HL-60 (cell line): ENCODE measurements around the gene CRTC1.

Source experiments
- DNase-seq, 2 experiments: peaks; one replicate each; pipeline ENCODE4 v3.0.0-alpha.2; 2010 to 2020; ENCODE audit warnings: low read depth in 1 of 2, low spot score in 1 of 2
- H3K27ac ChIP-seq: fragments of 250-450 bp; sonication (Bioruptor Pico); replicated peaks from 2 replicates; pipeline ENCODE4 v1.5.1; 2020; ENCODE audit warnings: mild to moderate bottlenecking, moderate library complexity
- H3K27me3 ChIP-seq: fragments of 250-450 bp; sonication (Bioruptor Pico); 2 replicates; pipeline ENCODE4 v1.5.1; 2021; ENCODE audit warnings: mild to moderate bottlenecking, moderate library complexity; ENCODE audit not compliant: insufficient read depth, poor library complexity, severe bottlenecking
- H3K4me3 ChIP-seq: replicated peaks from 2 replicates; pipeline ENCODE4 v1.5.1; 2011; ENCODE audit warnings: mild to moderate bottlenecking, control low read depth, low read length; ENCODE audit not compliant: insufficient read depth
- GABPA ChIP-seq: IDR thresholded peaks from 2 replicates; pipeline ENCODE4 v1.6.1; 2012; ENCODE audit warnings: low read depth
- POLR2AphosphoS5 ChIP-seq: IDR thresholded peaks from 2 replicates; pipeline ENCODE4 v1.6.1; 2012; ENCODE audit warnings: low read depth
- SPI1 ChIP-seq: IDR thresholded peaks from 2 replicates; pipeline ENCODE4 v1.6.1; 2012; ENCODE audit warnings: low read depth, mild to moderate bottlenecking, borderline replicate concordance
- TF ChIP-seq, protein P1 (sequence below): IDR thresholded peaks from 2 replicates; pipeline ENCODE4 v1.6.1; 2012; ENCODE audit warnings: low read depth; ENCODE audit not compliant: insufficient replicate concordance
- TF ChIP-seq, protein P2 (sequence below): IDR thresholded peaks from one replicate; pipeline ENCODE4 v1.5.1; 2011; ENCODE audit warnings: low read length, control low read depth, inconsistent platforms; ENCODE audit not compliant: insufficient read depth

CRTC1 gene

DNA sequence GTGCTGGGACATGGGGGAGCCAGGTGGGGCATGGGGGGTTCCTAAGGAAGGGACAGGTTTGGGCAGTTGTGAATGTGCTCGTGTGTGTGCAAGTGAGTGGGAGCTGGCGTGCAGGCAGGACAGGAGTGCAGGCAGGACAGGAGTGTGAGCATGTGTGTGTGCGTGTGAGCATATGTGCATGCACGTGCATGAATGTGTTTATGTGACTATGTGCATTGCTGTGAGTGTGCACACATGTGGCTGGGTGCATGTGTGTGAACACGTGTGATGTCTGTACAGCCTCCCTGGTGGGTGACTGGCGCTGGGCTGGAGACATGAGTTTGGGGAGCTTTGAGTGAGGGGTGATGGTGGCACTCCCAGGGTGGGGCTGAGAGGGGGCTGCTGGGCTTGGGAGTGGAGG, 33.4 kb downstream of the CRTC1 start:
- Histone ChIP-seq H3K27me3 (no peaks in the 10 kb centered on the region), H3K4me3 (no peak overlapping the region), H3K27ac (no peak overlapping the region)
- TF ChIP-seq GABPA: no peak
- no peak for DNase-seq

GRCh38 chr19:18717601-18718000, 34.1 kb downstream of the CRTC1 start:
- no peaks in the 10 kb centered on the region for H3K27me3 ChIP-seq
- TF ChIP-seq SPI1 (no peak), GABPA (no peak), POLR2AphosphoS5 (no peak)
- TF ChIP-seq, protein P1, sequence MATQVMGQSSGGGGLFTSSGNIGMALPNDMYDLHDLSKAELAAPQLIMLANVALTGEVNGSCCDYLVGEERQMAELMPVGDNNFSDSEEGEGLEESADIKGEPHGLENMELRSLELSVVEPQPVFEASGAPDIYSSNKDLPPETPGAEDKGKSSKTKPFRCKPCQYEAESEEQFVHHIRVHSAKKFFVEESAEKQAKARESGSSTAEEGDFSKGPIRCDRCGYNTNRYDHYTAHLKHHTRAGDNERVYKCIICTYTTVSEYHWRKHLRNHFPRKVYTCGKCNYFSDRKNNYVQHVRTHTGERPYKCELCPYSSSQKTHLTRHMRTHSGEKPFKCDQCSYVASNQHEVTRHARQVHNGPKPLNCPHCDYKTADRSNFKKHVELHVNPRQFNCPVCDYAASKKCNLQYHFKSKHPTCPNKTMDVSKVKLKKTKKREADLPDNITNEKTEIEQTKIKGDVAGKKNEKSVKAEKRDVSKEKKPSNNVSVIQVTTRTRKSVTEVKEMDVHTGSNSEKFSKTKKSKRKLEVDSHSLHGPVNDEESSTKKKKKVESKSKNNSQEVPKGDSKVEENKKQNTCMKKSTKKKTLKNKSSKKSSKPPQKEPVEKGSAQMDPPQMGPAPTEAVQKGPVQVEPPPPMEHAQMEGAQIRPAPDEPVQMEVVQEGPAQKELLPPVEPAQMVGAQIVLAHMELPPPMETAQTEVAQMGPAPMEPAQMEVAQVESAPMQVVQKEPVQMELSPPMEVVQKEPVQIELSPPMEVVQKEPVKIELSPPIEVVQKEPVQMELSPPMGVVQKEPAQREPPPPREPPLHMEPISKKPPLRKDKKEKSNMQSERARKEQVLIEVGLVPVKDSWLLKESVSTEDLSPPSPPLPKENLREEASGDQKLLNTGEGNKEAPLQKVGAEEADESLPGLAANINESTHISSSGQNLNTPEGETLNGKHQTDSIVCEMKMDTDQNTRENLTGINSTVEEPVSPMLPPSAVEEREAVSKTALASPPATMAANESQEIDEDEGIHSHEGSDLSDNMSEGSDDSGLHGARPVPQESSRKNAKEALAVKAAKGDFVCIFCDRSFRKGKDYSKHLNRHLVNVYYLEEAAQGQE: no peak
- TF ChIP-seq, protein P2, sequence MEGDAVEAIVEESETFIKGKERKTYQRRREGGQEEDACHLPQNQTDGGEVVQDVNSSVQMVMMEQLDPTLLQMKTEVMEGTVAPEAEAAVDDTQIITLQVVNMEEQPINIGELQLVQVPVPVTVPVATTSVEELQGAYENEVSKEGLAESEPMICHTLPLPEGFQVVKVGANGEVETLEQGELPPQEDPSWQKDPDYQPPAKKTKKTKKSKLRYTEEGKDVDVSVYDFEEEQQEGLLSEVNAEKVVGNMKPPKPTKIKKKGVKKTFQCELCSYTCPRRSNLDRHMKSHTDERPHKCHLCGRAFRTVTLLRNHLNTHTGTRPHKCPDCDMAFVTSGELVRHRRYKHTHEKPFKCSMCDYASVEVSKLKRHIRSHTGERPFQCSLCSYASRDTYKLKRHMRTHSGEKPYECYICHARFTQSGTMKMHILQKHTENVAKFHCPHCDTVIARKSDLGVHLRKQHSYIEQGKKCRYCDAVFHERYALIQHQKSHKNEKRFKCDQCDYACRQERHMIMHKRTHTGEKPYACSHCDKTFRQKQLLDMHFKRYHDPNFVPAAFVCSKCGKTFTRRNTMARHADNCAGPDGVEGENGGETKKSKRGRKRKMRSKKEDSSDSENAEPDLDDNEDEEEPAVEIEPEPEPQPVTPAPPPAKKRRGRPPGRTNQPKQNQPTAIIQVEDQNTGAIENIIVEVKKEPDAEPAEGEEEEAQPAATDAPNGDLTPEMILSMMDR: no peak
- DNase-seq: no peak
- H3K4me3 ChIP-seq: no peak overlapping the region
- no peak overlapping the region for H3K27ac ChIP-seq

DNA sequence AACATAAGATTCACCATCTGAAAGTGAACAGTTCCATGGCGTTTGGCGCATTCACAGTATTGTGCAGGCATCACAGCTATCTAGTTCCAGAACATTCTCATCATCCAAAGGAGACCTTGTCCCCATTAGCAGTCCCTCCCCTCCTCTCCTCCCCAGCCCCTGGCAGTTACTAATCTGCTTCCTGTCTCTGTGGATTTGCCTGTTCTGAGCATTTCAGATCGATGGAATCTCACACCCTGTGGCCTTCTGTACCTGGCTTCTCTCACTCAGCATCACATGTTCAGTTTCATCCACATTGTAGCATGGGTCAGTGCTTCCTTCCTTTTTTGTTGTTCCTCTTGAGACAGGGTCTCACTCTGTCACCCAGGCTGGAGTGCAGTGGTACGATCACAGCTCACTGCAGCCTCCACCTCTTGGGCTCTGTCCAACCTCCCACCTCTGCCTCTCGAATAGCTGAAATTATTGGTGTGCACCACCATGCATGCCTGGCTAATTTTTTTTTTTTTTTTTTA, 34.6 kb downstream of the CRTC1 start:
- H3K4me3 ChIP-seq: no peak overlapping the region
- no peaks in the 10 kb centered on the region for H3K27me3 ChIP-seq
- no peak for TF ChIP-seq GABPA
- TF ChIP-seq POLR2AphosphoS5: no peak
- TF ChIP-seq, protein P1: no peak
- TF ChIP-seq SPI1: no peak
- TF ChIP-seq, protein P2: no peak
- DNase-seq: peak; percentile 9 to 20
- H3K27ac ChIP-seq: no peak overlapping the region

DNA sequence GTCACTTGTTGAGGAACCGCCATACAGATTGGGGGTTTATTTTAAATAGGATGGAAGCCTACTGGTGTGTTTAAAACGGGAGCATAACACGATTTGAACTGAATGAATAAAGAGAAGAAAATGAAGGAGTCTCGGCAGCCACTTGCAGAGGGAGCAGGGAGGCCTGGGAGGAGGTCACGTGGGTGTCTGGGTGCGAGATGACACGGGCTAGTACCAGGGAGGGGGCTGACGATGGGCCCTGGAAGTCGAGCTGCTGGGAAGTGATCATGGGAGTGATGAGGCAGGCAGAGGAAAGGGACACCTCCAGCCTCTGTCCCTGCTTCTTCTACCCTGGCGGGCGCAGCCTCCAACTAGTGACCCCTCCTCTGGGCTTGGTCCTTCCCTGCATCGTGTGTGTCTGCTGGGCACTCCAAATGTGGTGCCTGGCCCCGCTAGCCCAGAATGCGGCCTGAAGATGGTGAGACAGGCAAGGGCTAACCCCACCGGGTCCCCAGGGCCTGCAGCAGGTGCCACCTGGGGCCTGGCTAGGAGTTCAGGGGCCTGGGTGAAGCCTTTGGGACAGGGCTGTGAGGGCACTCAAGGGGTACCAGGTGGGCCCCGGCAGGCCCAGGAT, 35.5 kb downstream of the CRTC1 start:
- DNase-seq: no peak
- no peak overlapping the region for H3K4me3 ChIP-seq
- TF ChIP-seq, protein P1: no peak
- no peak for TF ChIP-seq POLR2AphosphoS5
- TF ChIP-seq SPI1: no peak
- TF ChIP-seq, protein P2: no peak
- TF ChIP-seq GABPA: no peak
- no peak overlapping the region for H3K27ac ChIP-seq
- no peaks in the 10 kb centered on the region for H3K27me3 ChIP-seq
